ENCODE measurements around the gene LBHD2. TPM values are rescaled to one million over a fixed set of nuclear protein-coding genes. Genes with fewer than 3 reads are reported as not detected.
A peak's percentile ranks its signal among the peaks of the same experiment; 100 is the strongest.

Gene LBHD2
- total RNA-seq, 1 donor from 2014 or later, result not detected

- intact Hi-C loops (cut with DNase I), result loop anchor here (5.0 kb wide), 1 partner anchor 86 kb away; no protein-coding TSS in a partner anchor
- DNase-seq (ENCODE audit: low spot score), result no peak
Measured at GRCh38 chr14:103101257-103101962, 17.4 kb downstream of the LBHD2 start.

- intact Hi-C loops (cut with DNase I), result loop anchor here (5.0 kb wide), 1 partner anchor 85 kb away; no protein-coding TSS in a partner anchor
- no peak for DNase-seq (ENCODE audit: low spot score)
Measured at GRCh38 chr14:103101963-103102688, 18.1 kb downstream of the LBHD2 start.

- intact Hi-C loops (cut with DNase I), result loop anchor here (5.0 kb wide), 1 partner anchor 85 kb away; no protein-coding TSS in a partner anchor
Measured at GRCh38 chr14:103102689-103103260, 18.8 kb downstream of the LBHD2 start.

GRCh38 chr14:103103461-103104388, 19.7 kb downstream of the LBHD2 start:
- no peak for DNase-seq (ENCODE audit: low spot score)
- intact Hi-C loops (cut with DNase I), result loop anchor here (2.0 to 5.0 kb wide), 2 partner anchors 84 to 189 kb away; no protein-coding TSS in a partner anchor

More at GRCh38 chr14:103102689-103103260, 18.8 kb downstream of the LBHD2 start:
- no peak for DNase-seq (ENCODE audit: low spot score)

- DNase-seq (ENCODE audit: low spot score), result no peak
- intact Hi-C loops (cut with DNase I), result loop anchor here (2.0 to 5.0 kb wide), 2 partner anchors 83 to 188 kb away; no protein-coding TSS in a partner anchor
Measured at GRCh38 chr14:103104389-103104653, 20.3 kb downstream of the LBHD2 start.

GRCh38 chr14:103104654-103105452, 20.8 kb downstream of the LBHD2 start:
- intact Hi-C loops (cut with DNase I), result loop anchor here (2.0 to 5.0 kb wide), 2 partner anchors 82 to 188 kb away; no protein-coding TSS in a partner anchor
- DNase-seq (ENCODE audit: low spot score), result peak; percentile 93

- no peak for DNase-seq (ENCODE audit: low spot score)
- intact Hi-C loops (cut with DNase I), result loop anchor here (2.0 kb wide), 1 partner anchor 187 kb away; no protein-coding TSS in a partner anchor
Measured at GRCh38 chr14:103105580-103106150, 21.7 kb downstream of the LBHD2 start.

- intact Hi-C loops (cut with DNase I), result no loop called here
- DNase-seq (ENCODE audit: low spot score), result no peak
Measured at GRCh38 chr14:103107455-103107854, 23.4 kb downstream of the LBHD2 start.

GRCh38 chr14:103107941-103108748, 24.1 kb downstream of the LBHD2 start:
- no peak for DNase-seq (ENCODE audit: low spot score)
- intact Hi-C loops (cut with DNase I), result no loop called here

GRCh38 chr14:103108749-103109207, 24.8 kb downstream of the LBHD2 start:
- intact Hi-C loops (cut with DNase I), result no loop called here
- DNase-seq (ENCODE audit: low spot score), result no peak

GRCh38 chr14:103109535-103110441, 25.8 kb downstream of the LBHD2 start:
- intact Hi-C loops (cut with DNase I), result no loop called here
- DNase-seq (ENCODE audit: low spot score), result no peak

- DNase-seq (ENCODE audit: low spot score), result no peak
- intact Hi-C loops (cut with DNase I), result no loop called here
Measured at GRCh38 chr14:103110681-103111231, 26.7 kb downstream of the LBHD2 start.

- no peak for DNase-seq (ENCODE audit: low spot score)
- intact Hi-C loops (cut with DNase I), result no loop called here
Measured at GRCh38 chr14:103111232-103111868, 27.3 kb downstream of the LBHD2 start.

GRCh38 chr14:103112400-103113243, 28.6 kb downstream of the LBHD2 start:
- DNase-seq (ENCODE audit: low spot score), result no peak
- intact Hi-C loops (cut with DNase I), result no loop called here

- intact Hi-C loops (cut with DNase I), result no loop called here
Measured at GRCh38 chr14:103113303-103113702, 29.3 kb downstream of the LBHD2 start.

More at GRCh38 chr14:103113303-103113702, 29.3 kb downstream of the LBHD2 start:
- DNase-seq (ENCODE audit: low spot score), result no peak
